Left cardiac atrium (tissue), 4 donors: ENCODE data around the gene TMEM52B. TPM values are rescaled to one million over a fixed set of nuclear protein-coding genes. Genes with fewer than 3 reads are reported as not detected.

Experiments used
- ATAC-seq, 2 donors: fragments of 200-7000 bp; cut with Tn5 transposase; one replicate each; pipeline ENCODE4 v1.9.1; 2020; ENCODE audit warnings: mild to moderate bottlenecking in 2 of 2, moderate library complexity in 2 of 2
- DNase-seq: peaks from one replicate; pipeline ENCODE4 v3.0.0-alpha.2; 2020
- intact Hi-C, 2 donors: fragments of 100-400 bp; cut with DNase I; formaldehyde crosslinking; loops; one replicate each; pipeline versions ENCODE4 v1.14.1 to v1.15.1; 2022 to 2023
- total RNA-seq, 2 donors: library from RNA; stranded (reverse); fragmentation: NEBNext Ultra II Directional; extraction: Animal tissue kit (Norgen Biotek cat#: 25700); gene quantifications; one replicate each; pipeline ENCODE4 v1.2.1, GENCODE V29; 2021
- donor health status: DM: no; HTN: yes; CAD: no.
- donor health status: DM: no; HTN: yes; CAD: no; lungs with severe emphysema.
- donor health status: DM: yes; HTN: yes; CAD: no.
- donor health status: Dilated cardiomyopathy.

Gene TMEM52B
- total RNA-seq, 2 donors from 2014 or later, result not detected

DNA sequence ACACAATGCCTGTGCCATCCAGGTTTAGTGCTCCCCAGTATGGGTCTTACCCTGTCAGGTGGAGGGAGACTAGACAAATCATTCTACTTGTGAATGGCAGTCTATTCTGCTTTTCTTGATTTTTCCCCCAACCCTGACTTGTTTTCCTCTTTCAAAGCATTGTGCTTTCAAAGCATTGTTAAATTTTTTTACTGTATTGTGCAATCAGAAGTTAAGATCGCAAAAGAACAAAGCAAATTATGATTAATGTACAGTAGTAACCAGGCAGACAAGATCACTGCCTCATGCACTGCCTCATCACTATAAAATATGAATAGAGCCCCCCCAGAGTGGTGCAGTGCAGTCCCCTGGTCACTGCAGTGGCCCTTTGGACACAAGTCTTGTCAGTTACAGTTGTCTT lies 47.9 kb downstream of the TMEM52B start:
- ATAC-seq (peak in 1 of 2 donors; percentile 19), DNase-seq (no peak)
- intact Hi-C loops, result loop anchor here in 1 of 2 donors (10.0 kb wide), 1 partner anchor 488 kb away; no protein-coding TSS in a partner anchor

DNA sequence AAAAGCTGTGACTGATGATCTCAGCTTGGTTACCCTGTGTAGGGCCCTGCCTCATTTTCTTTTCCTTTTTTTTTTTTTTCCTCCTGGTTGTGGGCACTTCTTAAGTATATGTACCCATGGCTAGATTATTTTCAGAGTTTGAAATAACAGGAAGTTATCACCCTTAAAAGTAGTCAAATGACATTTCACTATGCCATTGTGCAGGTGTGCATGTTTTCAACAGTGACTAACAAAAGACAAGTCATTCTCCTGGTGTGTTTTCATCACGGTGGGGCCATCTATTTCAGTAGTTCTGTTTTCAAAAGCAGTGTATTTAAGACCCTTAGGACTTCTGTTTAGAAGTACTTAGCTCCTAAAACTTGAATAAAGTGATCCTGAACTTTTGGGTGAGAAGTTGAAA lies 48.8 kb downstream of the TMEM52B start:
- intact Hi-C loops, result loop anchor here in 1 of 2 donors (10.0 kb wide), 1 partner anchor 487 kb away; no protein-coding TSS in a partner anchor
- ATAC-seq (no peak), DNase-seq (no peak)

DNA sequence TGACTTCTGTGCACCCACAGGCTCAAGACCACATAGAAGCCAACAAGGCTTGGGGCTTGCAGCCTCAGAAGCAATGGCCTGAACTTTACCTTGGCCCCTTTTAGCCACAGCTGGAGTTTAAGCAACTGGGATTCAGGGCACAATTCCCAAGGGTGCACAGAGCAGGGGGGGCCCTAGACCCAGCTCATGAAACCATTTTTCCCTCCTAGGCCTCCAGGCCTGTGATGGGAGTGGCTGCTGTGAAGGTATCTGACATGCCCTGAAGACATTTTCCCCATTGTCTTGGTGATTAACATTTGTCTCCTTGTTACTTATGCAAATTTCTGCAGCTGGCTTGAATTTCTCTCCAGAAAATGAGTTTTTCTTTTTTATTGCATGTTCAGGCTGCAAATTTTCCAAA lies 55.7 kb downstream of the TMEM52B start:
- intact Hi-C loops, result no loop called here
- DNase-seq, result no peak
- ATAC-seq, result no peak

DNA sequence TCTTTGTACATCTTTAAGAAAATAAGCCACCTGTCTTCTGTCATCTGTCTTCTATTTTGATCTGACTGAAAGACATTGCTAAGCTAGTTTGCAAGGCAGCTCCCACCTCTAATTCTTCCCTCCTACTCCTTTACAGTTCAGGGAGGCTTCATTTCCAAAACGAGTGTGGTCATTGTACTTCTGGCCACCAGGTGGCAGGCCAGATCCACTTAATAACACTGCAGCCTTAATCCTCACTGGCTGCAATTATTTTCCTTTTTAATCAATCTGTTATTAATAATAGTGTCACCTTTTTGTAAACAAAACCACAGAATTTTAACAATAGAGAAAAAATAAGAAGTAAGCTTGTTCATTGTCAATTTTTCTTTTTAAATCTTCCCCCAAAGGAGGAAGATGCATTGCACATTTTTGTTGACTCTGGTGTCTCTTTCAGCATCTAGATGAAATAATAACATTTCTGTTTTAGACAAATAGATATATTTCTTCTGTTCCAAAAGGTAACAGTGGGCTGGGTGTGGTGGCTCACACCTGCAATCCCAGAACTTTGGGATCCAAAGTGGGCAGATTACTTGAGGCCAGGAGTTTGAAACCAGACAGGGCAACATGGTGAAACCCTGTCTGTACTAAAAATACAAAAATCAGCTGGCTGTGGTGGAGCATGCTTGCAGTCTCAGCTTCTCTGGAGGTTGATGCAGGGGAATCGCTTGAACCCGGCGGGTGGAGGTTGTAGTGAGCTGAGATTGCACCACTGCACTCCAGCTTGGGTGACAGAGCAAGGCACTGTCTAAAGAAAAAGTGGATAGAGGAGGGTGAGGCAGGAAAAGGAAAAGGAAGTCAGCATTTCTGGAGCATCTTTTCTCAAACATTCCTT lies 57.2 kb downstream of the TMEM52B start:
- DNase-seq, result peak; percentile 37
- intact Hi-C loops, result loop anchor here (2.0 to 5.0 kb wide), 2 partner anchors 323 to 326 kb away; no protein-coding TSS in a partner anchor
- peak; percentile 77 to 81 for ATAC-seq

DNA sequence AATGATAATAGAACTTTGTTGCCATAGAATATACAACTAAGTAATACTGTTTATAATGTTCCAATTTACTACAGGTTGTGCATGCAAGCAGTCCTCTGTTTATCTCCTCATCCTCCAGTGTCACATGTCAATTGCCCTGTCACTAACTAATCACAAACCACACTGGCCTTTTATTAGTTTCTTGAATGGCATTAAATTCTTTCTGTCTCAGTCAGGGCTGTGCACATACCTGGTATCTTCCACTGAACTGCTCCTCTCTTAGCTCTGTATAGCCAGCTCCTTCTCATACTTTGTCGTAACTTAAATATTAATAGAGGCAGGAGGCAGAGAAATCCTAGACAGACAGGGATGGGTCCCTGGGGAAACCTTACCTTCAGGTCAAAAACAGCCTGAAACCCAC lies 57.9 kb downstream of the TMEM52B start:
- ATAC-seq, result no peak
- intact Hi-C loops, result loop anchor here (2.0 to 5.0 kb wide), 2 partner anchors 322 to 326 kb away; no protein-coding TSS in a partner anchor
- no peak for DNase-seq

DNA sequence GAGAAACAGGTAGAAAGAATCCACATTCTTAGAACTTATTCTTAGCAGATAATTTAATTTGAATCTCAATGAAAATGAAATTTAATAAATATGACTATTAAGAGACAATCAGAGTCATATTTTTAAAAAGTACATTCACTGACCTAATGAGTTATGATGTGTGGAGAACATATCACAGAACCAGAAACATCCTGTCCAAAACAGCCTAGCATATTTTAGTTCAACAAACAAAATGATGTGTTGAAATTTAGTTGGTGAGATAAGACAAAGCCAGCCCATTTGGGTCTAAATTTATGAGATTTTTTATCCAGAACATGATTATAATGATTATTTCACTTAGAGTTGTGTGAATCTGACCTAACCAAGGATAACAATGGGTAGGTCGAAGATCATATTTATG lies 59.7 kb downstream of the TMEM52B start:
- intact Hi-C loops, result loop anchor here in 1 of 2 donors (5.0 kb wide), 1 partner anchor 324 kb away; no protein-coding TSS in a partner anchor
- ATAC-seq (no peak), DNase-seq (no peak)

DNA sequence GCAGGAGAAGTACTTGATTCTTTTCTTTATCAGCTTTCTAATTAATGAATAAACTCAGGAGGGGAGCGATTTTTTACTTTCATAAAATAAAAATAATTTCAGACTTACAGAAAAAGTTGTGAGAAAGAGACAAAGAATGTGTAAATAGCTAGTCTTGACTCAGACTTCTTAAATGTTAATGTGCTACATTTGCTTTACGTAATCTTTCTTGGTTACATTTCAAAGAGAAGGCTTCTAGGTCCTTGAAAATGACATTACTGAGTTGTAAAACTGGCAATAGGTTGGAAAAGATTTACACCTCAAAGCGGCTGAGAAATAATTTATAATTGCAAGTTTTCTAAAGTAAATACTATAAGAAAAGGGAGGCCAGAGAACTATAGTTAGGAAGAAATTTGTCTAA lies 62.5 kb downstream of the TMEM52B start:
- intact Hi-C loops, result no loop called here
- DNase-seq, result no peak
- ATAC-seq, result no peak

Other genes starting within 250 kb of the TMEM52B start
- gene CLEC2A, start 246.7 kb upstream of the TMEM52B start, total RNA-seq, result not detected
- 10 to 100 TPM in 1 of 2 donors, 1 to 10 TPM in 1; 2.8 to 17.8 TPM for gene CLEC12A, start 207.6 kb upstream of the TMEM52B start, total RNA-seq
- gene CLEC1B, start 179.9 kb upstream of the TMEM52B start, total RNA-seq, result not detected
- gene CLEC12B, start 168.4 kb upstream of the TMEM52B start, total RNA-seq, result under 1 TPM in 1 of 2 donors, not detected in 1; 0.24 TPM
- not detected for gene CLEC9A, start 148.3 kb upstream of the TMEM52B start, total RNA-seq
- 1 to 10 TPM; 3.9 to 4.6 TPM for gene CLEC1A, start 80.0 kb upstream of the TMEM52B start, total RNA-seq
- 10 to 100 TPM in 1 of 2 donors, 1 to 10 TPM in 1; 7.4 to 10.4 TPM for gene CLEC7A, start 48.8 kb upstream of the TMEM52B start, total RNA-seq
- gene OLR1, start 6.9 kb upstream of the TMEM52B start, total RNA-seq, result under 1 TPM in 1 of 2 donors, not detected in 1; 0.60 TPM
- 100 to 1,000 TPM; 167 to 280 TPM for gene GABARAPL1, start 33.8 kb downstream of the TMEM52B start, total RNA-seq
- gene KLRD1, start 128.8 kb downstream of the TMEM52B start, total RNA-seq, result 1 to 10 TPM; 2.4 to 3.6 TPM
- 1 to 10 TPM in 1 of 2 donors, under 1 TPM in 1; 0.65 to 3.3 TPM for gene KLRK1, start 211.0 kb downstream of the TMEM52B start, total RNA-seq
- under 1 TPM in 1 of 2 donors, not detected in 1; 0.77 TPM for gene KLRC4, start 230.7 kb downstream of the TMEM52B start, total RNA-seq
- gene KLRC3, start 241.6 kb downstream of the TMEM52B start, total RNA-seq, result not detected